BE2C (cell line): ENCODE measurements around the gene GPC5.

ENCODE experiments used
- DNase-seq: peaks from one replicate; pipeline ENCODE4 v3.0.0-alpha.2; 2020
- H3K27me3 ChIP-seq: fragments of 250-450 bp; sonication (Bioruptor Pico); 2 replicates; pipeline ENCODE4 v1.5.1; 2020; ENCODE audit warnings: mild to moderate bottlenecking
- H3K36me3 ChIP-seq: fragments of 250-450 bp; sonication (Bioruptor Pico); 2 replicates; pipeline ENCODE4 v1.5.1; 2020; ENCODE audit warnings: mild to moderate bottlenecking
- H3K4me1 ChIP-seq: fragments of 250-450 bp; sonication (Bioruptor Pico); 2 replicates; pipeline ENCODE4 v1.5.1; 2020
- H3K4me3 ChIP-seq: 2 replicates; pipeline ENCODE4 v1.5.1; 2011; ENCODE audit warnings: low read depth, low read length
- H3K9me3 ChIP-seq: fragments of 250-450 bp; sonication (Bioruptor Pico); 2 replicates; pipeline ENCODE4 v1.5.1; 2020
- TF ChIP-seq, protein P1 (sequence below): IDR thresholded peaks from 2 replicates; pipeline ENCODE4 v1.5.1; 2012; ENCODE audit warnings: mild to moderate bottlenecking, low read depth, low read length

Gene GPC5

DNA sequence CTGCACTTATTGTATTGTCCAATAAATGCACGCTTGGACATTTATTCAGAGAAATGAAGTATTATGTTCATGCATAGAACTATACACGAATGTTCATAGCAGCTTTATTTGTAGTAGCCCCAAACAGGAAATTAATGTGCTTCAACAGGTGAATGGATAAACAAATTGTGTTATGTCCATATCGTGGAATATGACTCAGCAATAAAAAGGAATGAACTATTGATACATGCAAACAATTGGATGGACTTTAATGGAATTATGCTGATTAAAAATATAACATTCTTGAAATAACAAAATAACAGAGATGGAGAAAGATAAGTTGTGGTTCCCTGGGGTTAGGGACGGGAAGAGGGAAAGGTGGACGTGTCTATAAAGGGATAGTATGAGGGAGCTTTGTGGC lies 65.9 kb downstream of the GPC5 start:
- TF ChIP-seq, protein P1, sequence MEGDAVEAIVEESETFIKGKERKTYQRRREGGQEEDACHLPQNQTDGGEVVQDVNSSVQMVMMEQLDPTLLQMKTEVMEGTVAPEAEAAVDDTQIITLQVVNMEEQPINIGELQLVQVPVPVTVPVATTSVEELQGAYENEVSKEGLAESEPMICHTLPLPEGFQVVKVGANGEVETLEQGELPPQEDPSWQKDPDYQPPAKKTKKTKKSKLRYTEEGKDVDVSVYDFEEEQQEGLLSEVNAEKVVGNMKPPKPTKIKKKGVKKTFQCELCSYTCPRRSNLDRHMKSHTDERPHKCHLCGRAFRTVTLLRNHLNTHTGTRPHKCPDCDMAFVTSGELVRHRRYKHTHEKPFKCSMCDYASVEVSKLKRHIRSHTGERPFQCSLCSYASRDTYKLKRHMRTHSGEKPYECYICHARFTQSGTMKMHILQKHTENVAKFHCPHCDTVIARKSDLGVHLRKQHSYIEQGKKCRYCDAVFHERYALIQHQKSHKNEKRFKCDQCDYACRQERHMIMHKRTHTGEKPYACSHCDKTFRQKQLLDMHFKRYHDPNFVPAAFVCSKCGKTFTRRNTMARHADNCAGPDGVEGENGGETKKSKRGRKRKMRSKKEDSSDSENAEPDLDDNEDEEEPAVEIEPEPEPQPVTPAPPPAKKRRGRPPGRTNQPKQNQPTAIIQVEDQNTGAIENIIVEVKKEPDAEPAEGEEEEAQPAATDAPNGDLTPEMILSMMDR: no peak
- no peak overlapping the region for H3K4me3 ChIP-seq
- no peaks in the 10 kb centered on the region for H3K27me3 ChIP-seq
- H3K36me3 ChIP-seq: no peaks in the 10 kb centered on the region
- DNase-seq: no peak
- no peaks in the 10 kb centered on the region for H3K9me3 ChIP-seq
- no peaks in the 10 kb centered on the region for H3K4me1 ChIP-seq

DNA sequence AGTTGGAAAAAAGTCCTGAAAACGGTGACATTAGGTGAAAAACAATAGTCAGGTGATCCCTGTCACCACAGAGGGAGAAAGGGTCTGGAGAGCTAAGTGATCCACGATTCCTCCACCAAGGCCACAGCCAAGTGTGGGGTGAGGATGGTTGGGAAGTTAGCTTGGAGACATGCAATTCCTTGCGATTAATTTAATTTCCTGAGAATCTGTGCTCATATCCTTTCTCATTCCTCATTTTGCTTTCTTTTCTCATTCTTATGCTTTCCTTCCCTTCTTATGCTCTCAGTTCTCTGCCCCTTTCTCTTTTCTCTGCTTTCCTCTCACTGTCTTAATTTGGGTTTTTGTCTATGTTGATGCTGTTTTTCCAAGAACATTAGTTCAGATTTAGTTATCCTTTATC lies 68.8 kb downstream of the GPC5 start:
- Histone ChIP-seq H3K9me3 (no peaks in the 10 kb centered on the region), H3K27me3 (no peaks in the 10 kb centered on the region), H3K4me1 (no peaks in the 10 kb centered on the region), H3K4me3 (no peak overlapping the region), H3K36me3 (no peaks in the 10 kb centered on the region)
- TF ChIP-seq, protein P1: no peak
- DNase-seq: no peak

DNA sequence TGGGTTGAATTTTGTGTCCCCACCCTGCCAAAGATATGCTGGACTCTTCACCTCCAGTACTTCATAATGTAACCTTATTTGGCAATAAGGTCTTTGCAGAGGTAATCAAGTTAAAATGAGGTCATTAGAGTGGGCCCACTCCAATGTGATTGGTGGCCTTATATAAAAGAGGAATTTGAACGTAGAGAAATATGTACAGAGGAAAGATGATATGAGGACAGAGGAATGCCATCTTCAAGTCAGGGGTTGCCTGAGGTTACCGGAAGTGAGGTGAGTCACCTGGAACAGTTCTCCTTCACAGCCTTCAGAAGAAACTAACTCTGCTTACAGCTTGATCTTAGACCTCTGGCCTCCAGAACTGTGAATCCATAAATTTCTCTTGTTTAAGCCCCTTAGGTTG lies 69.9 kb downstream of the GPC5 start:
- no peak for DNase-seq
- H3K9me3 ChIP-seq: no peaks in the 10 kb centered on the region
- no peak overlapping the region for H3K4me3 ChIP-seq
- TF ChIP-seq, protein P1: no peak
- no peaks in the 10 kb centered on the region for H3K36me3 ChIP-seq
- no peaks in the 10 kb centered on the region for H3K4me1 ChIP-seq
- no peaks in the 10 kb centered on the region for H3K27me3 ChIP-seq

DNA sequence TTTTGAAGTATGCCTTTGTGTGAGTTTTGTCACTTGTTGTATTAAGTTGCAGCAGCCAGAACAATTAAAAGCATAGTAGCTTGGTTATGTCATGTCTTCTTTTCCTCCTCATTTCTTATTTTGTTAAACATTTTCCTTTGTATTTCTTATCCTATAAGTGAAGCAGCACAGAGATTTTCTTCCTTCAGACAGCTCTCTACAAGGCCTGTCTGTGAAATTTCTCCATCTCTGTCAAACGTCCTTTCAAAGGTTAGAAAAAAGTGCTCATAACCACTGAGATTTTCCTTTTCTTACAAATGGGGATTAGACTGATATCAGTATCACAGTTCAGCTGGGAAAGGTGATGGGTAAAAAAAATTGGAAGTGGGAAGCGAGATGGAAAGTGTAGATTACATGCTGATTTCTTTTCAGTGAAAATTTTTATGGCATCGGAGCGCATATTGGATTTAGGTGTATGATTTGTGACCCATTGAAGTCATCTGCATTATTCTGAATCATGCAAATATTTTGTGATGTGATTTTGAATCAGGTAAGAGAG lies 71.7 kb downstream of the GPC5 start:
- TF ChIP-seq, protein P1: no peak
- Histone ChIP-seq H3K9me3 (no peaks in the 10 kb centered on the region), H3K4me3 (no peak overlapping the region), H3K4me1 (no peaks in the 10 kb centered on the region), H3K36me3 (no peaks in the 10 kb centered on the region), H3K27me3 (no peaks in the 10 kb centered on the region)
- no peak for DNase-seq

DNA sequence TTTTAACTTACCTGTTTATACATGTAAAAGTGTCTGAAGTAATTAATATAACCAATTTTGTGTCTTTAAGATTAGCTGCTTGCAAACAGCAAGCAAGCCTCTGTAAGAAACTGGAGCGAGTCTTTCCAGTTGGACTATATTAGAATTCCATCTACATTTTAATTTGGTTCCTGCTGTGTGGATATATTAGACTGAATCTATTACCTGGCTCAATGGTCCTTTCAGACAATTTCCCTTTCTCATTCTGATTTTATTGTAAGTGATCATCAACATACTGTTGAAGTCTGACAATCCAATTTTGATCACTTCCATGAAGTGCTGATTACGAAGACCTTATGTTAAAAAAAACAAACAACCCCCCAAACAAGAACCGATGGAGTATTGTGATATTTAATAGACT lies 72.3 kb downstream of the GPC5 start:
- no peak for DNase-seq
- no peak overlapping the region for H3K4me3 ChIP-seq
- no peaks in the 10 kb centered on the region for H3K4me1 ChIP-seq
- TF ChIP-seq, protein P1: no peak
- no peaks in the 10 kb centered on the region for H3K36me3 ChIP-seq
- H3K27me3 ChIP-seq: no peaks in the 10 kb centered on the region
- H3K9me3 ChIP-seq: no peaks in the 10 kb centered on the region

DNA sequence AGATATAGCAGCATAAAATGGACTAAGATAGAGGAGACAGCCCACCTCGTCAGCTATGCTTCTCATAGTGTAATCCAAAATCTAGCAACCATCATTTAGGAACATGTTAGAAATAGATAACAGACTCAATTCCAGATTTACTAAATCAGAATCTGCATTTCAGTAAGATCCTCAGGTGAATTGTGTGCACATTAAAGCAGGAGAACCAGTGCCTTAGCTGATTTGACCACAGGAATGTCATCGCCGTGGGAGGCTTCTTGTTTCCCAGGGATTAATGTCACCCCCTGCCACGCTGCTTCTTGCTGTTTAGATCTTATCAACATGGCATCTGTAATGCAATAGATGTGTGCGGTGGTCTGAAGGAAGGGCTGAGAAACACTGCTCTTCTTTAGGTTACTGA lies 84.0 kb downstream of the GPC5 start:
- no peak for DNase-seq
- Histone ChIP-seq H3K9me3 (no peaks in the 10 kb centered on the region), H3K36me3 (no peaks in the 10 kb centered on the region), H3K4me1 (no peaks in the 10 kb centered on the region), H3K27me3 (no peaks in the 10 kb centered on the region), H3K4me3 (no peak overlapping the region)
- TF ChIP-seq, protein P1: no peak
